AG04450 (cell line): Measurements from ENCODE around the gene MEIS2. TPM values are rescaled to one million over a fixed set of nuclear protein-coding genes. Genes with fewer than 3 reads are reported as not detected.

Experiments
- CTCF ChIA-PET: fragments of 300-600, 350-600 bp; formaldehyde crosslinking; extraction: SDS; loops from one replicate; lab custom pipeline; 2022; ENCODE audit warnings: antibody characterized with exemption, inconsistent platforms; lab: Charles Lee
- POLR2A ChIA-PET: fragments of 350-600 bp; formaldehyde crosslinking; extraction: SDS; loops from one replicate; lab custom pipeline; 2021; ENCODE audit warnings: antibody characterized with exemption, inconsistent platforms; lab: Yijun Ruan, JAX
- DNase-seq: peaks from one replicate; pipeline ENCODE4 v3.0.0-alpha.2; 2011; ENCODE audit warnings: low read depth, low spot score
- H3K27ac ChIP-seq: one replicate; pipeline ENCODE4 v1.5.1; 2012; ENCODE audit warnings: low read depth, low read length, control low read depth
- H3K27me3 ChIP-seq: one replicate; pipeline ENCODE4 v1.6.0; 2012; ENCODE audit warnings: low read length; ENCODE audit not compliant: control insufficient read depth, insufficient read depth
- H3K4me3 ChIP-seq: 2 replicates; pipeline ENCODE4 v1.5.1; 2011; ENCODE audit warnings: mild to moderate bottlenecking, low read depth, low read length, control low read depth
- H3K9me3 ChIP-seq: 2 replicates; pipeline ENCODE4 v1.5.1; 2012; ENCODE audit warnings: low read length; ENCODE audit not compliant: control insufficient read depth, insufficient read depth
- CTCF ChIP-seq: IDR thresholded peaks from 2 replicates; pipeline ENCODE4 v1.5.1; 2011; ENCODE audit warnings: low read depth, low read length, control low read depth, inconsistent platforms
- polyA plus RNA-seq: library from polyadenylated mRNA; depleted of rRNA; stranded (reverse); fragments of >200 nt; gene quantifications from 2 replicates; pipeline ENCODE4 v1.2.3, GENCODE V29; 2011

The MEIS2 gene
- polyA plus RNA-seq, 1 experiment = 31.7 TPM

DNA sequence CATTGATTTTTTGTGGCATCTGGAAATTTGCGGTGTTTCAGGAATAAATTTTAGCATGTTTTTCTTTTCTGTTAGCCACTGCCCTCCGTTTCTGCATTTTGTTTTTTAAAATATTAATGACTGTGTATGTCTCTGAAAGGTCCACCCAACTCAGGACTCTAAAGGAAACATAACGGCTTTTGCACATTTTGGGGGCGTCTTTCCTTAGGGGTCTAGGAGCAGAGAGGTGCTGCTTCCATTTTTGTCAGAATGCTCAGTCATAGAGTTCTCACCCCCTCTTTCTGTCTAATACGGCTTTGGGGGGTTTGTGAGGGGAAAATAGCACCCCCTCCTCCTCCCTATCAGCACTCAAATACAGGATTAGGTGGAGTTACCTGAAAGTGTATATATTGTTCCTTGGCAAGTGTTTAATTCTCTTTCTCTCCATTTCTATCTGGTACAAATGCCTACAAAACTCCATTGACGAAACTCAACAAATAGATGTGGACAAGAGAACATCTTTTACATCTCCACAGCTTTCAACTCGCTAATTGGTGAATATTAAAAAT, 219.4 kb downstream of the MEIS2 start:
- no peak overlapping the region for H3K27ac ChIP-seq
- POLR2A ChIA-PET = no interaction called here
- peaks cover 13% of the 10 kb centered on the region for H3K9me3 ChIP-seq
- H3K4me3 ChIP-seq = no peak overlapping the region
- TF ChIP-seq CTCF = no peak
- H3K27me3 ChIP-seq = peaks cover 57% of the 10 kb centered on the region
- DNase-seq = no peak
- CTCF ChIA-PET = interaction anchor here (0.6 to 6.3 kb wide), 2 partner anchors 14 to 253 kb away, joined by 3 to 87 read pairs; no protein-coding TSS in a partner anchor

DNA sequence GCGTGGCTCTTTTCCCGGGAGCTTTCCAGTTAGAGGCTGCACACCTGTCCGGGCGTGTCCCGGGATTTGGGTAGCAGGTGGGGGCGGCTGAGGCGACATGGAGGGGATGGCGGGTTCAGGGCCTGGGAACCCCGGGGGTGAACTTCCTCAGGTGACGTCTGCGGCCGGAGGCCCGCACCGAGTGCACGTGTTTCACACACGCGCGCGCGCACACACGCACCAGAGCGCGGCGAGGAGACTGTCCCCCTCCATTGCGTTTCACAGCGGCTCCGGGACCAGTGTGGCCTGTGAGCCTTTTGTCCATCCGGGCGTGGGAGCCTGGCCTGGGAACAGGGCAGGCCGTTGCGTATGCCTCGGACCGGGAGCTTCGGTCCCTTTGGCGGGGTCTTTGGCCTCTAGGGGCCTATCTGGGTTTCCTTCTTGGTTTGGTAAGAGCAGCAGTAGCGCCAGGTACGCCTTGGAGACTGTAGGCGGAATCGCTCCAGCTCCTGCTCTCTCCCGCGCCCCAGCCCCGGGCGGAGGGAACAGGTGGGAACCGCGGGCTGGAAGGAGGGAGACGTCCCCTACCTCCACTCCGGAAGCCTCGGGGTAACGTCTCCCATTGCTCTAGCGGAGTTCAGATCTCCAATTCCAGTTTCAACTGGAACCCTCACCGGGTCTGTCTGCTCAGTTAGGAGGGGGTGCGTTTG, 220.0 kb downstream of the MEIS2 start:
- no peak overlapping the region; the same call in 1 of the 2 replicates for H3K4me3 ChIP-seq
- CTCF ChIA-PET = interaction anchor here (6.3 kb wide), 1 partner anchor 254 kb away, joined by 87 read pairs; no protein-coding TSS in a partner anchor
- H3K27ac ChIP-seq = no peak overlapping the region
- POLR2A ChIA-PET = no interaction called here
- peaks cover 13% of the 10 kb centered on the region for H3K9me3 ChIP-seq
- peaks cover 51% of the 10 kb centered on the region for H3K27me3 ChIP-seq
- DNase-seq = no peak
- no peak for TF ChIP-seq CTCF

GRCh38 chr15:36879568-36880222, 220.7 kb downstream of the MEIS2 start:
- Histone ChIP-seq H3K27ac (no peak overlapping the region), H3K9me3 (peaks cover 13% of the 10 kb centered on the region), H3K4me3 (no peak overlapping the region), H3K27me3 (peaks cover 44% of the 10 kb centered on the region)
- TF ChIP-seq CTCF = no peak
- ChIA-PET CTCF (no interaction called here), POLR2A (no interaction called here)
- no peak for DNase-seq

GRCh38 chr15:36878684-36879262, 221.6 kb downstream of the MEIS2 start:
- DNase-seq = no peak
- no peak overlapping the region for H3K4me3 ChIP-seq
- CTCF ChIA-PET = interaction anchor here (0.7 to 1.4 kb wide), 3 partner anchors 232 to 934 kb away, joined by 3 to 8 read pairs (median 3); no protein-coding TSS in a partner anchor

More at GRCh38 chr15:36878684-36879262, 221.6 kb downstream of the MEIS2 start:
- peaks cover 13% of the 10 kb centered on the region for H3K9me3 ChIP-seq
- TF ChIP-seq CTCF = no peak
- H3K27me3 ChIP-seq = peaks cover 44% of the 10 kb centered on the region
- POLR2A ChIA-PET = interaction anchor here (0.6 kb wide), 1 partner anchor 364 kb away, joined by 4 read pairs; no protein-coding TSS in a partner anchor
- no peak overlapping the region for H3K27ac ChIP-seq
